Ishikawa (cell line): ENCODE results near the gene CCDC6.

Experiments used
- CEBPB ChIP-seq: IDR thresholded peaks from 2 replicates; pipeline ENCODE4 v1.6.1; 2012
- CREB1 ChIP-seq: IDR thresholded peaks from 2 replicates; pipeline ENCODE4 v1.6.1; 2012; ENCODE audit warnings: low read depth
- EGR1 ChIP-seq: IDR thresholded peaks from 2 replicates; pipeline ENCODE4 v1.6.1; 2012
- EP300 ChIP-seq: IDR thresholded peaks from 2 replicates; pipeline ENCODE4 v1.6.1; 2012; ENCODE audit warnings: borderline replicate concordance
- FOXM1 ChIP-seq: IDR thresholded peaks from 2 replicates; pipeline ENCODE4 v1.6.1; 2012; ENCODE audit warnings: low read depth, borderline replicate concordance
- MAX ChIP-seq: IDR thresholded peaks from 2 replicates; pipeline ENCODE4 v1.6.1; 2012
- NFIC ChIP-seq: IDR thresholded peaks from 2 replicates; pipeline ENCODE4 v1.6.1; 2012
- RAD21 ChIP-seq: IDR thresholded peaks from 2 replicates; pipeline ENCODE4 v1.6.1; 2012; ENCODE audit warnings: low read depth
- TAF1 ChIP-seq: IDR thresholded peaks from 2 replicates; pipeline ENCODE4 v1.6.1; 2012; ENCODE audit warnings: low read depth, mild to moderate bottlenecking
- TCF12 ChIP-seq: IDR thresholded peaks from 2 replicates; pipeline ENCODE4 v1.6.1; 2012; ENCODE audit warnings: low read depth
- TEAD4 ChIP-seq: IDR thresholded peaks from 2 replicates; pipeline ENCODE4 v1.6.1; 2012
- YY1 ChIP-seq: IDR thresholded peaks from 2 replicates; pipeline ENCODE4 v1.6.1; 2012; ENCODE audit warnings: low read depth
- ZBTB7A ChIP-seq: IDR thresholded peaks from 2 replicates; pipeline ENCODE4 v1.6.1; 2012; ENCODE audit warnings: low read depth
- TF ChIP-seq, protein P1 (sequence below): IDR thresholded peaks from 2 replicates; pipeline ENCODE4 v1.6.1; 2012; ENCODE audit warnings: low read depth, mild to moderate bottlenecking
- TF ChIP-seq, protein P2 (sequence below): IDR thresholded peaks from 2 replicates; pipeline ENCODE4 v1.6.1; 2012

Gene CCDC6

GRCh38 chr10:59887972-59888640, 18.2 kb downstream of the CCDC6 start:
- no peak for TF ChIP-seq YY1
- TF ChIP-seq MAX: no peak

GRCh38 chr10:59887006-59887405, 19.4 kb downstream of the CCDC6 start:
- no peak for TF ChIP-seq NFIC
- TF ChIP-seq, protein P1, sequence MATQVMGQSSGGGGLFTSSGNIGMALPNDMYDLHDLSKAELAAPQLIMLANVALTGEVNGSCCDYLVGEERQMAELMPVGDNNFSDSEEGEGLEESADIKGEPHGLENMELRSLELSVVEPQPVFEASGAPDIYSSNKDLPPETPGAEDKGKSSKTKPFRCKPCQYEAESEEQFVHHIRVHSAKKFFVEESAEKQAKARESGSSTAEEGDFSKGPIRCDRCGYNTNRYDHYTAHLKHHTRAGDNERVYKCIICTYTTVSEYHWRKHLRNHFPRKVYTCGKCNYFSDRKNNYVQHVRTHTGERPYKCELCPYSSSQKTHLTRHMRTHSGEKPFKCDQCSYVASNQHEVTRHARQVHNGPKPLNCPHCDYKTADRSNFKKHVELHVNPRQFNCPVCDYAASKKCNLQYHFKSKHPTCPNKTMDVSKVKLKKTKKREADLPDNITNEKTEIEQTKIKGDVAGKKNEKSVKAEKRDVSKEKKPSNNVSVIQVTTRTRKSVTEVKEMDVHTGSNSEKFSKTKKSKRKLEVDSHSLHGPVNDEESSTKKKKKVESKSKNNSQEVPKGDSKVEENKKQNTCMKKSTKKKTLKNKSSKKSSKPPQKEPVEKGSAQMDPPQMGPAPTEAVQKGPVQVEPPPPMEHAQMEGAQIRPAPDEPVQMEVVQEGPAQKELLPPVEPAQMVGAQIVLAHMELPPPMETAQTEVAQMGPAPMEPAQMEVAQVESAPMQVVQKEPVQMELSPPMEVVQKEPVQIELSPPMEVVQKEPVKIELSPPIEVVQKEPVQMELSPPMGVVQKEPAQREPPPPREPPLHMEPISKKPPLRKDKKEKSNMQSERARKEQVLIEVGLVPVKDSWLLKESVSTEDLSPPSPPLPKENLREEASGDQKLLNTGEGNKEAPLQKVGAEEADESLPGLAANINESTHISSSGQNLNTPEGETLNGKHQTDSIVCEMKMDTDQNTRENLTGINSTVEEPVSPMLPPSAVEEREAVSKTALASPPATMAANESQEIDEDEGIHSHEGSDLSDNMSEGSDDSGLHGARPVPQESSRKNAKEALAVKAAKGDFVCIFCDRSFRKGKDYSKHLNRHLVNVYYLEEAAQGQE: no peak
- no peak for TF ChIP-seq MAX
- TF ChIP-seq TCF12: no peak
- TF ChIP-seq RAD21: no peak
- no peak for TF ChIP-seq CEBPB
- TF ChIP-seq ZBTB7A: no peak
- no peak for TF ChIP-seq EP300
- TF ChIP-seq, protein P2, sequence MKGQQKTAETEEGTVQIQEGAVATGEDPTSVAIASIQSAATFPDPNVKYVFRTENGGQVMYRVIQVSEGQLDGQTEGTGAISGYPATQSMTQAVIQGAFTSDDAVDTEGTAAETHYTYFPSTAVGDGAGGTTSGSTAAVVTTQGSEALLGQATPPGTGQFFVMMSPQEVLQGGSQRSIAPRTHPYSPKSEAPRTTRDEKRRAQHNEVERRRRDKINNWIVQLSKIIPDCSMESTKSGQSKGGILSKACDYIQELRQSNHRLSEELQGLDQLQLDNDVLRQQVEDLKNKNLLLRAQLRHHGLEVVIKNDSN: no peak

DNA sequence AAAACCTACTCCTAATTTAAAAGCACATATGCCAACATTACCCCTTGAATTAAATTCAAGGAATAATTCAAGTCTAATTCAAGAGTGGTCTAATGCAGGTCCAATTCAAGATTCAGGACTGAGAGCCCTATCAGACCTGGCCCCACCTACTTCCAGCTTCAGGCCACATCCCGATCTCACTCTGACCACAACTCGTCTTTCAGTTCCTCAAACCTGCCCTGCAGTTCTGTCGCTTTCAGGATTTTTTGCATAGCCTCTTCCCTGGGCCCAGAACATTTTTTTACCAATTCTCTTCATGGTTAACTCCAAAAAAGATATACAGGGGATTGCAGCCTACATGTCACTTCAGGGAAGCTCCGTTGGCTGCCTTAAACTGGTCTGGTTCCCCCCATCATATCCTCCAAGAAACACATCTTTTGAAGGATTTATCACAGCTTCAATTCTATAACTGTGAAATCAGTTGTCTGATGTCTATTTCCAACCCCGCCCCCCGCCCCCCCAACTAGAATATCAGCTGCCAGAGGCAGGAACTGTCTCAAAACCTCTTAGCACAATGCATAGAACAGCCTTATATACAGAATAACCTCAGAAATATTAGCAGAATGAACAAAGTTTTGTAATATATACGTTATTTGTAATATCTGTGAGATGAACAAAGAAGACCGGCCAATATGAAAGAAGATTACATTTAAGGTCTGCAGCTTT, 20.8 kb downstream of the CCDC6 start:
- TF ChIP-seq, protein P1: no peak
- no peak for TF ChIP-seq TCF12
- no peak for TF ChIP-seq EP300
- TF ChIP-seq TEAD4: no peak
- TF ChIP-seq, protein P2: no peak
- TF ChIP-seq MAX: no peak
- no peak for TF ChIP-seq FOXM1
- no peak for TF ChIP-seq TAF1
- TF ChIP-seq EGR1: no peak
- TF ChIP-seq ZBTB7A: no peak
- TF ChIP-seq CREB1: no peak
- no peak for TF ChIP-seq RAD21
- TF ChIP-seq YY1: no peak
- no peak for TF ChIP-seq NFIC

GRCh38 chr10:59881640-59882039, 24.7 kb downstream of the CCDC6 start:
- TF ChIP-seq, protein P2: no peak
- TF ChIP-seq FOXM1: no peak

- TF ChIP-seq ZBTB7A: no peak
Measured at GRCh38 chr10:59880971-59881510, 25.3 kb downstream of the CCDC6 start.

GRCh38 chr10:59880019-59880717, 26.2 kb downstream of the CCDC6 start:
- TF ChIP-seq CREB1: no peak
- no peak for TF ChIP-seq YY1
- TF ChIP-seq TEAD4: no peak
- no peak for TF ChIP-seq TAF1
- TF ChIP-seq NFIC: no peak
- TF ChIP-seq, protein P1: no peak
- TF ChIP-seq FOXM1: no peak
- no peak for TF ChIP-seq ZBTB7A
